Transverse colon (tissue), 4 donors: ENCODE results near the gene IRS2. TPM values are rescaled to one million over a fixed set of nuclear protein-coding genes. Genes with fewer than 3 reads are reported as not detected.

Experiments
- DNase-seq: peaks from one replicate; pipeline ENCODE4 v3.0.0-alpha.2; 2019
- H3K27ac ChIP-seq, 4 donors: fragments of 200-600 bp; sonication (generic); 2 replicates each; pipeline ENCODE4 v1.5.1; 2016 to 2018; ENCODE audit warnings: inconsistent platforms in 4 of 4
- H3K27me3 ChIP-seq: fragments of 200-600 bp; sonication (generic); 2 replicates; pipeline ENCODE4 v1.5.1; 2017; ENCODE audit warnings: inconsistent platforms
- H3K36me3 ChIP-seq, 4 donors: fragments of 200-600 bp; sonication (generic); 2 replicates each; pipeline ENCODE4 v1.5.1; 2017 to 2019; ENCODE audit warnings: inconsistent platforms in 4 of 4
- H3K4me1 ChIP-seq, 4 donors: fragments of 200-600 bp; sonication (generic); 2 replicates each; pipeline ENCODE4 v1.5.1; 2017 to 2020; ENCODE audit warnings: inconsistent platforms in 4 of 4
- H3K4me3 ChIP-seq, 4 donors: fragments of 200-600 bp; sonication (generic); 1 replicate in 1 of 4; 2 replicates in 3 of 4; pipeline versions ENCODE4 v1.5.1 to v1.6.1; 2017 to 2019; ENCODE audit warnings: inconsistent platforms in 4 of 4
- H3K9me3 ChIP-seq, 2 donors: fragments of 200-600 bp; sonication (generic); 2 replicates each; pipeline ENCODE4 v1.5.1; 2017 to 2019; ENCODE audit warnings: inconsistent platforms in 2 of 2
- CTCF ChIP-seq, 5 experiments: fragments of 200-600 bp in 3 of 5; fragments of 450-650 bp in 2 of 5; sonication (generic) in 3 of 5; IDR thresholded peaks; 1 replicate in 2 of 5; 2 replicates in 3 of 5; pipeline ENCODE4 v1.5.1; 2016 to 2017; ENCODE audit warnings: antibody characterized with exemption in 5 of 5, inconsistent platforms in 3 of 5, mild to moderate bottlenecking in 2 of 5, moderate library complexity in 1 of 5
- EP300 ChIP-seq: sonication (generic); formaldehyde crosslinking; IDR thresholded peaks from one replicate; pipeline ENCODE4 v1.6.1; 2017; ENCODE audit warnings: antibody characterized with exemption, low read depth
- POLR2A ChIP-seq: fragments of 450-650 bp; IDR thresholded peaks from one replicate; pipeline ENCODE4 v1.6.1; 2016; ENCODE audit warnings: antibody characterized with exemption, mild to moderate bottlenecking, moderate library complexity
- POLR2AphosphoS5 ChIP-seq, 3 donors: sonication (generic); formaldehyde crosslinking; IDR thresholded peaks; one replicate each; pipeline ENCODE4 v1.6.1; 2016; ENCODE audit warnings: antibody characterized with exemption in 3 of 3
- WGBS, 2 donors: methylation state at CpG; one replicate each; pipeline ENCODE4 v1.1.5; 2018; ENCODE audit warnings: low coverage in 1 of 2; 5-methylcytosine and 5-hydroxymethylcytosine counted together
- in situ Hi-C, 4 donors: fragments of 200-750 bp; cut with MboI; loops; one replicate each; pipeline versions ENCODE4 v1.15.0 to v1.15.1; 2017; ENCODE audit warnings: low sequenced_read_pairs in 3 of 4, low pct_ligation_motif_present in 1 of 4, low pct_unique_long_range_greater_than_20kb in 1 of 4
- intact Hi-C: fragments of 100-400 bp; cut with DNase I; formaldehyde crosslinking; loops from one replicate; pipeline ENCODE4 v1.15.1; 2023; ENCODE audit warnings: low total_unique reads
- total RNA-seq, 4 donors: library from RNA; depleted of rRNA; stranded (reverse); fragments of >200 nt; gene quantifications; one replicate each; pipeline ENCODE4 v1.1.0, GENCODE V29; 2016

IRS2 gene
- total RNA-seq, 4 donors from 2014 or later, result 12.5 to 72.6 (median 28.5) TPM

DNA sequence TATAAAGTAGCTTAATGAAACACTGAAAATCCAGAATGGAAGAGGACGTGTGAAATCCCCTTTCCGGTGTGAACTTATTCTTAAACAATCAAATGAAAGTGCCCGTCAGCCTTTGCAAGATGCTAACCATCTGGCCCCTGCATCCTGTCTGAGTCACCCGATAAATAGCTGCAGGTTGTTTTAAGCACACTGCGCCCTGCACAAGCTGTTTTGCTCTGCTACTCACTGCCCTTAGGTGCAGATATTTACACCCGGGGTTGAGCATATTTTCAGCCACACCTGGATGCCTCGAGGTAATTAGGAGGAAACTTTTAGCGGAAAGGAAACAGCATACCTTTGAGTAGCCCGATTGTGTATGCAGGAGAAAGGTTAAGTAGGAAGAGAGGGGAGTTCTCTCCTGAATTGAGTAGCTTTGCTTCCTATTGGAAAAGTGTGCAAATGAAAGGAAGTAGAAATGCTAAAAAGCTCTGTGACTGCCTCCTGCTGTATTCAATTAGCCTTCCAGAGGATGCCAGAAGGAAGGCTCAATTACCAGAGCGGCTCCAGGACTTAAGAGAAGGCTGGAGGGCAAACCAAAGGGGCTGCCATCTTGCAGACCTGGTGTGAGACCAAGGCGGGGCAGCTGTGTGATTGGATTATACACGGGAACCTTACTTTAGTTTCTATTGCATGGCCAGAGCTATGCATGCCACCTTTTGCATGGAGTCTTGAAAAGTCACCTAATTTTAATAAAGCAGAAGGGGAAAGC lies 42.5 kb downstream of the IRS2 start:
- H3K36me3 ChIP-seq, result no peaks in the 10 kb centered on the region
- peaks cover 11 to 20% (median 13%) of the 10 kb centered on the region in 4 donors for H3K4me1 ChIP-seq
- no peaks in the 10 kb centered on the region for H3K9me3 ChIP-seq
- H3K27me3 ChIP-seq, result no peaks in the 10 kb centered on the region
- intact Hi-C loops, result no loop called here
- WGBS, 2 donors, result 22 to 27% methylated on average over 5 to 12 of the region's 12 CpGs
- no peak overlapping the region for H3K4me3 ChIP-seq
- peak; percentile 56 for DNase-seq
- peak overlapping the region in 1 of 4 donors; percentile 39 for H3K27ac ChIP-seq
- in situ Hi-C loops, result no loop called here
- TF ChIP-seq POLR2AphosphoS5 (IDR thresholded peaks at IDR 0.05), result peak; percentile 47 to 76 (median 58)
- no peak for TF ChIP-seq EP300
- TF ChIP-seq POLR2A, result no peak
- TF ChIP-seq CTCF (IDR thresholded peaks at IDR 0.05), result no peak

DNA sequence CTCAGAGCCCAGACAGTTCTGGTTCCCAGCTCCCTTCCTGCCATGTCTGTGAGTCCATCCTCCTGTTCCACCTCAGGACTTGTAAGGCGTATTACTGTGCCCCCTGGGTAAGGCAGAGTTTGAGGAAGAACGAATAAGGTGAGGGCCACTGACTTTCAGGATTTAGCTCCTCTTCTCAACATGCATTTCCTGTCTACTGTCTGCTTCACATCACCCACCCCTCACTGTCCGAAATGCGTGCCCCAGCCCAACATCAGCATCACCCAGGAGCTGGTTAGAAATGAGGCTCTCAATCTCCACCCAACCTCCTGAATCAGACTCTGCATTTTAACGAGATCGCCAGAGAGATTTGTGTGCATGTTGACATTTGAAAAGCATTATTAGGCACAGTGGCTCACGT lies 44.4 kb downstream of the IRS2 start:
- in situ Hi-C loops (no loop called here), intact Hi-C loops (no loop called here)
- WGBS, 2 donors, result 74 to 92% methylated on average over 2 to 7 of the region's 7 CpGs
- TF ChIP-seq POLR2A (no peak), EP300 (no peak), POLR2AphosphoS5 (IDR thresholded peaks at IDR 0.05) (no peak), CTCF (IDR thresholded peaks at IDR 0.05) (no peak)
- H3K9me3 ChIP-seq, result no peaks in the 10 kb centered on the region
- H3K4me1 ChIP-seq, result peaks cover 11 to 20% (median 13%) of the 10 kb centered on the region in 4 donors
- no peaks in the 10 kb centered on the region for H3K27me3 ChIP-seq
- no peak overlapping the region for H3K4me3 ChIP-seq
- no peak overlapping the region for H3K27ac ChIP-seq
- H3K36me3 ChIP-seq, result no peaks in the 10 kb centered on the region
- DNase-seq, result no peak

- Histone ChIP-seq H3K36me3 (no peaks in the 10 kb centered on the region), H3K4me3 (no peak overlapping the region), H3K9me3 (no peaks in the 10 kb centered on the region), H3K27ac (no peak overlapping the region), H3K27me3 (no peaks in the 10 kb centered on the region), H3K4me1 (peaks cover 11 to 20% (median 13%) of the 10 kb centered on the region in 4 donors)
- WGBS, 2 donors, result 95 to 98% methylated on average over 9 to 10 of the region's 10 CpGs
- in situ Hi-C loops, result no loop called here
- TF ChIP-seq CTCF (IDR thresholded peaks at IDR 0.05), result no peak
- no peak for TF ChIP-seq POLR2A
- no peak for TF ChIP-seq EP300
- DNase-seq, result no peak
- intact Hi-C loops, result no loop called here
Observed at GRCh38 chr13:109740721-109741120, 45.7 kb downstream of the IRS2 start.

- Histone ChIP-seq H3K4me1 (peaks cover 11 to 20% (median 13%) of the 10 kb centered on the region in 4 donors), H3K36me3 (no peaks in the 10 kb centered on the region), H3K27me3 (no peaks in the 10 kb centered on the region), H3K27ac (no peak overlapping the region), H3K4me3 (no peak overlapping the region), H3K9me3 (no peaks in the 10 kb centered on the region)
- DNase-seq, result no peak
- TF ChIP-seq POLR2A, result no peak
- no peak for TF ChIP-seq CTCF (IDR thresholded peaks at IDR 0.05)
- WGBS, 2 donors, result 69 to 77% methylated on average over 4 to 9 of the region's 9 CpGs
- in situ Hi-C loops, result no loop called here
- intact Hi-C loops, result no loop called here
Observed at GRCh38 chr13:109740121-109740520, 46.3 kb downstream of the IRS2 start.
